ENCODE measurements around the gene MAPK11.

DNA sequence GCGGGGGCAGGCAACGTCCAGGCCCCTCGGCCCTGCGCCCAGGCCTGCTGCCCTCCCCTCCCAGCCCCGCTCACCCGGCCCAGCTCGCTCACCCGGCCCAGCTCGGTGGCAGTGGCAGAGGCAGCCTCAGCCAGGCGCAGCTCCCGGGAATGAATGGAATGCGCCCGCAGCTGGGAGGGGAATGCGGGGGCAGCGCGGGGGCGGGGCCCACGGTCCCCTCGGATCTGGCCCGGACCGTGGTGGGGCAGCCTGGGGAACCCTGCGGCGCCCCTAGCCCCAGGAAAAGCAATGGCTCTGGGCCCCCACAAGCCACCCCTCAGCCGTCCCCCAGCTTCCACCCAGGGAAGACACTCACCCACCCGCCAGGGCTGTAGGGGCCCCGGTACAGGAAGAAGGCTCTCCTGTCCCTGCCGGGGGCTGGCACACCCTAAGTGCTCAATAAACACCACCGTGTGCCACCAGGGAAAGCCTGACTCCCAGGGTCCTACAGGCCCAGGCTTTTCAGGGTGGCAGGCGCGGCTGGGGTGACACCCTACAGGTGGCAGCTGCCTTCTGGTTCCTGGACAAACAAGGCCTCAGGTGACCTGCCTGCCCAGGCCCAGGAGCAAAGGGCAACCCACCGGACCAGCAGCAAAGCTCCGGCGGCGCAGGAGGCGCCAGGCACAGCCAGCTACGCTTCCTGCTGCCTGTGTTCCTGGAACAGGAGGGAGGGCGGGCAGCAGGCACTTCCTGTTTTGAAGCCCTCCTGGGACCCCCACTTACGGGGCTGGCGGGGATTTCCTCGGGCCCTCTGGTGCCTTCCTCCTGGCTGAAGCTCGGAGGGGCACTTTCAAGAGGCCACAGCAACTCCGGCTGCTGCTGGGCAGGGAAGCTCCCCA lies 23.5 kb upstream of the MAPK11 start:
- TF ChIP-seq POLR2AphosphoS5 (IDR thresholded peaks at IDR 0.05; ENCODE audit: borderline replicate concordance, low read depth, low read length) (no peak), EZH2 (IDR thresholded peaks at IDR 0.05) (no peak), FOXP2 (optimal IDR thresholded peaks at IDR 0.05; ENCODE audit: control extremely low read depth, extremely low read length, insufficient read depth) (peak; percentile 7)
